H9 (cell line): Measurements from ENCODE around the gene TBC1D9. TPM values are rescaled to one million over a fixed set of nuclear protein-coding genes. Genes with fewer than 3 reads are reported as not detected.

Source experiments
- DNase-seq: peaks from one replicate; pipeline ENCODE4 v3.0.0-alpha.2; 2017
- H2AFZ ChIP-seq: one replicate; pipeline ENCODE4 v1.6.1; 2013; ENCODE audit warnings: mild to moderate bottlenecking, low read length, control low read depth, moderate library complexity
- H2AK5ac ChIP-seq: 2 replicates; pipeline ENCODE4 v1.6.1; 2013; ENCODE audit warnings: low read length, control low read depth, mixed read lengths; ENCODE audit not compliant: insufficient read length
- H2BK120ac ChIP-seq: one replicate; pipeline ENCODE4 v1.6.1; 2013; ENCODE audit warnings: low read depth, mild to moderate bottlenecking, low read length, control low read depth, inconsistent platforms; ENCODE audit not compliant: poor library complexity, severe bottlenecking
- H2BK12ac ChIP-seq: 2 replicates; pipeline ENCODE4 v1.6.1; 2013; ENCODE audit warnings: low read length, control low read depth, mixed read lengths, low read depth; ENCODE audit not compliant: insufficient read length
- H2BK15ac ChIP-seq: 2 replicates; pipeline ENCODE4 v1.6.1; 2013; ENCODE audit warnings: low read depth, low read length, control low read depth
- H2BK20ac ChIP-seq: one replicate; pipeline ENCODE4 v1.6.1; 2013; ENCODE audit warnings: low read depth, mild to moderate bottlenecking, low read length, control low read depth, inconsistent platforms; ENCODE audit not compliant: poor library complexity, severe bottlenecking
- H2BK5ac ChIP-seq: 2 replicates; pipeline ENCODE4 v1.6.1; 2013; ENCODE audit warnings: low read length, control low read depth, mixed read lengths; ENCODE audit not compliant: insufficient read length
- H3K14ac ChIP-seq: 2 replicates; pipeline ENCODE4 v1.6.1; 2013; ENCODE audit warnings: low read length, control low read depth; ENCODE audit not compliant: insufficient read depth
- H3K18ac ChIP-seq: 2 replicates; pipeline ENCODE4 v1.6.1; 2013; ENCODE audit warnings: low read depth, mild to moderate bottlenecking, mixed read lengths, low read length, control low read depth; ENCODE audit not compliant: insufficient read length
- H3K23ac ChIP-seq: 2 replicates; pipeline ENCODE4 v1.6.1; 2013; ENCODE audit warnings: low read length, control low read depth, mixed read lengths, low read depth; ENCODE audit not compliant: insufficient read length
- H3K23me2 ChIP-seq: 2 replicates; pipeline ENCODE4 v1.6.1; 2013; ENCODE audit warnings: low read depth, mild to moderate bottlenecking, mixed read lengths, low read length, control low read depth; ENCODE audit not compliant: insufficient read length, poor library complexity, severe bottlenecking
- H3K27ac ChIP-seq: 2 replicates; pipeline ENCODE4 v1.5.1; 2013; ENCODE audit warnings: low read length, control low read depth, mixed read lengths, low read depth; ENCODE audit not compliant: insufficient read length
- H3K27me3 ChIP-seq: 2 replicates; pipeline ENCODE4 v1.6.1; 2013; ENCODE audit warnings: low read length, control low read depth, inconsistent platforms; ENCODE audit not compliant: insufficient read depth
- H3K4ac ChIP-seq: 2 replicates; pipeline ENCODE4 v1.6.1; 2013; ENCODE audit warnings: low read depth, mild to moderate bottlenecking, control low read depth, inconsistent platforms, low read length, moderate library complexity
- H3K4me1 ChIP-seq: 2 replicates; pipeline ENCODE4 v1.6.1; 2013; ENCODE audit warnings: low read length, control low read depth, inconsistent platforms; ENCODE audit not compliant: insufficient read depth
- H3K4me2 ChIP-seq: 2 replicates; pipeline ENCODE4 v1.6.1; 2013; ENCODE audit warnings: low read length, control low read depth, mixed read lengths; ENCODE audit not compliant: insufficient read length, insufficient read depth
- H3K56ac ChIP-seq: 2 replicates; pipeline ENCODE4 v1.6.1; 2013; ENCODE audit warnings: low read depth, mild to moderate bottlenecking, mixed read lengths, low read length, control low read depth; ENCODE audit not compliant: insufficient read length
- H3K79me1 ChIP-seq: 2 replicates; pipeline ENCODE4 v1.6.1; 2013; ENCODE audit warnings: low read depth, mild to moderate bottlenecking, moderate library complexity, low read length, control low read depth, inconsistent platforms; ENCODE audit not compliant: insufficient read depth, poor library complexity, severe bottlenecking
- H3K79me2 ChIP-seq: 2 replicates; pipeline ENCODE4 v1.6.1; 2013; ENCODE audit warnings: low read length, control low read depth, inconsistent platforms; ENCODE audit not compliant: insufficient read depth
- H3K9ac ChIP-seq: 2 replicates; pipeline ENCODE4 v1.6.1; 2013; ENCODE audit warnings: low read length, control low read depth, mixed read lengths; ENCODE audit not compliant: insufficient read length; ENCODE audit errors: extremely low read depth
- H3K9me3 ChIP-seq: one replicate; pipeline ENCODE4 v1.6.1; 2013; ENCODE audit warnings: low read depth, low read length, inconsistent platforms; ENCODE audit not compliant: control insufficient read depth
- H3T11ph ChIP-seq: one replicate; pipeline ENCODE4 v1.6.1; 2013; ENCODE audit warnings: mild to moderate bottlenecking, low read length, control low read depth, inconsistent platforms
- H4K20me1 ChIP-seq: one replicate; pipeline ENCODE4 v1.6.1; 2013; ENCODE audit not compliant: control insufficient read depth, insufficient read length, insufficient read depth
- H4K5ac ChIP-seq: 2 replicates; pipeline ENCODE4 v1.6.1; 2013; ENCODE audit warnings: low read depth, mild to moderate bottlenecking, mixed read lengths, low read length, control low read depth; ENCODE audit not compliant: insufficient read length
- H4K8ac ChIP-seq: replicated peaks from 2 replicates; pipeline ENCODE4 v1.6.1; 2013; ENCODE audit warnings: low read length, control low read depth, mixed read lengths, low read depth; ENCODE audit not compliant: insufficient read length
- H4K91ac ChIP-seq: 2 replicates; pipeline ENCODE4 v1.6.1; 2013; ENCODE audit warnings: low read depth, mild to moderate bottlenecking, moderate library complexity, mixed read lengths, low read length, control low read depth; ENCODE audit not compliant: insufficient read length
- H3K27ac Mint-ChIP-seq, 3 experiments: 2 replicates in 2 of 3; 3 replicates in 1 of 3; pipeline ENCODE4 v1.8.0; 2020 to 2021; ENCODE audit warnings: mixed read lengths in 3 of 3, mild to moderate bottlenecking in 1 of 3, moderate library complexity in 1 of 3
- H3K27me3 Mint-ChIP-seq: 2 replicates; pipeline ENCODE4 v1.8.0; 2021; ENCODE audit warnings: low read depth, mild to moderate bottlenecking, moderate library complexity, mixed read lengths
- H3K36me3 Mint-ChIP-seq, 3 experiments: 2 replicates in 2 of 3; 3 replicates in 1 of 3; pipeline ENCODE4 v1.8.0; 2020 to 2021; ENCODE audit warnings: low read depth in 3 of 3, mixed read lengths in 3 of 3; ENCODE audit not compliant: insufficient read depth in 1 of 3
- H3K4me1 Mint-ChIP-seq, 2 experiments: 2 replicates each; pipeline ENCODE4 v1.8.0; 2020; ENCODE audit warnings: mixed read lengths in 2 of 2
- H3K4me3 Mint-ChIP-seq, 2 experiments: 2 replicates in 1 of 2; 3 replicates in 1 of 2; pipeline ENCODE4 v1.8.0; 2020 to 2021; ENCODE audit warnings: mild to moderate bottlenecking in 2 of 2, mixed read lengths in 2 of 2, moderate library complexity in 1 of 2
- H3K9me3 Mint-ChIP-seq, 2 experiments: 2 replicates in 1 of 2; 3 replicates in 1 of 2; pipeline ENCODE4 v1.8.0; 2020; ENCODE audit warnings: mild to moderate bottlenecking in 2 of 2, mixed read lengths in 2 of 2, moderate library complexity in 1 of 2
- CTCF ChIP-seq: fragments of 200-600 bp; sonication (generic); conservative IDR thresholded peaks from 3 replicates; pipeline ENCODE4 v1.8.0; 2021; ENCODE audit warnings: antibody characterized with exemption, mild to moderate bottlenecking
- WGBS: extraction: QIAGEN DNeasy Blood & Tissue Kit; methylation state at CpG from one replicate; pipeline ENCODE4 v1.1.7; 2013; ENCODE audit warnings: missing lambda C conversion rate, low lambda C conversion rate, mixed read lengths; ENCODE audit not compliant: insufficient read length; ENCODE audit errors: extremely low coverage; 5-methylcytosine and 5-hydroxymethylcytosine counted together
- total RNA-seq: library from RNA; stranded (reverse); gene quantifications from 2 replicates; pipeline ENCODE4 v1.2.1, GENCODE V29; 2021

Gene TBC1D9
- total RNA-seq, 1 experiment from 2014 or later = 0.63 TPM

GRCh38 chr4:140611854-140612253 is 144.3 kb downstream of the TBC1D9 start:
- no peak overlapping the region for H3K23ac ChIP-seq
- DNase-seq = no peak
- no peaks in the 10 kb centered on the region for H3K79me1 ChIP-seq
- no peak overlapping the region for H2BK5ac ChIP-seq
- no peak overlapping the region for H2BK120ac ChIP-seq
- H3K27ac ChIP-seq = no peak overlapping the region
- TF ChIP-seq CTCF = no peak
- no peak overlapping the region for H4K5ac ChIP-seq
- H3K4me2 ChIP-seq = no peak overlapping the region
- H3K18ac ChIP-seq = no peak overlapping the region
- H3K79me2 ChIP-seq = no peaks in the 10 kb centered on the region
- no peaks in the 10 kb centered on the region for H3K36me3 Mint-ChIP-seq
- no peak overlapping the region for H2BK12ac ChIP-seq
- no peaks in the 10 kb centered on the region; the same call in 1 of the 2 replicates for H3K27me3 Mint-ChIP-seq
- H4K91ac ChIP-seq = no peak overlapping the region
- H3K23me2 ChIP-seq = no peaks in the 10 kb centered on the region
- no peak overlapping the region for H2BK20ac ChIP-seq
- H3K14ac ChIP-seq = no peak overlapping the region
- no peak overlapping the region for H2AK5ac ChIP-seq
- no peak overlapping the region for H3K9ac ChIP-seq
- no peak overlapping the region for H3K4me3 Mint-ChIP-seq
- no peak overlapping the region for H3T11ph ChIP-seq
- no peaks in the 10 kb centered on the region; a peak in 1 of 5 replicates for H3K9me3 Mint-ChIP-seq
- H3K27me3 ChIP-seq = no peaks in the 10 kb centered on the region
- no peaks in the 10 kb centered on the region; the same call in 1 of the 2 replicates for H3K4me1 ChIP-seq
- H3K4me1 Mint-ChIP-seq = peaks cover 3 to 7% of the 10 kb centered on the region in 2 experiments
- no peaks in the 10 kb centered on the region for H4K20me1 ChIP-seq
- no peaks in the 10 kb centered on the region for H3K9me3 ChIP-seq
- no peak overlapping the region for H4K8ac ChIP-seq
- H3K4ac ChIP-seq = no peak overlapping the region
- no peak overlapping the region for H2BK15ac ChIP-seq
- no CpG with 5 or more reads among the region's 3 CpGs for WGBS
- peak overlapping the region in 1 of 3 experiments; percentile 35; a peak in 1 of 7 replicates for H3K27ac Mint-ChIP-seq
- H3K56ac ChIP-seq = no peak overlapping the region
- no peak overlapping the region for H2AFZ ChIP-seq
